ENCODE measurements around the gene SOWAHA.

The SOWAHA gene

DNA sequence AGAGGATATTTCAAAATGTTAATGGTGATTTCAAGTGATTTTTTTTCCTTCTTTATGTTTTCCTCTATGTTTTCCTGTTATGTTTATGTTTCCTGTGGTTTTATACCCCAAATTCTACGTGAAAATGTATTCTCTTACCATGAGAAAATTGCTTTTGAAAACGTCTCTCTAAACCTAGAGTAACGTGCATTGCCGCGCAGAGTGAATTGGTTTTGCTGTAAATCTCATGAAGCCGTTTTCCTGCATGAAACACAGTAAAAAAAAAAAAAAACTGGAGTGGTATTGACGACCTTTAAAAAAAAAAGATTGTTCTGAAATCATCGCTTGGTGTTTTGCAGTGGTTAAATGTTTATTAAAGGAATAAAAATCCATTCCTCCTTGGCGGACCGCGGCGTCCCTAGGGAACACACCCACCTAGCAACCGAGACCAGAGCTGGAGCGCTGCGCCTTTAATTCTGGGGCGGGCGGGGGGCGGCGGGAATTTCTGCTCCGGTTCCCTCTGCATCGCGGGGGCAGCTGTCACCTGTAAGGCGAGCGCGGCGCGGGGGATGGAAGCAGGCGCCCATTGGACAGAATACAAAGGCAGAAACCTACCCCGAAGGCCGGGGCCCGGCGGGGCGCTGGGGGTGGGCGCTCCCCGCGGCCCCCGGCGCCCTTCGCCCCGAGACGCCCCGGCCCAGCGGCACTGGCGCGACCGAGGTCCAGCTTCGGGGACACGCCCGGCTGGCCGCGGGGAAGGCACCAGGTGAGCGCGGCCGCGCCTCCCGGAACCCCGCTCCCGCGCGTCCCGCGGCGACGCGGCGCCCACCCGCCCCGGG, at the start of gene SOWAHA:
Gene SOWAHA, plus strand, starts transcription at position 522 of the 818 bp plus-strand sequence. CDS start 320 bp downstream, outside the sequence.
- DNase-seq (ENCODE audit: low read depth in 2 of 2), result no peak

DNA sequence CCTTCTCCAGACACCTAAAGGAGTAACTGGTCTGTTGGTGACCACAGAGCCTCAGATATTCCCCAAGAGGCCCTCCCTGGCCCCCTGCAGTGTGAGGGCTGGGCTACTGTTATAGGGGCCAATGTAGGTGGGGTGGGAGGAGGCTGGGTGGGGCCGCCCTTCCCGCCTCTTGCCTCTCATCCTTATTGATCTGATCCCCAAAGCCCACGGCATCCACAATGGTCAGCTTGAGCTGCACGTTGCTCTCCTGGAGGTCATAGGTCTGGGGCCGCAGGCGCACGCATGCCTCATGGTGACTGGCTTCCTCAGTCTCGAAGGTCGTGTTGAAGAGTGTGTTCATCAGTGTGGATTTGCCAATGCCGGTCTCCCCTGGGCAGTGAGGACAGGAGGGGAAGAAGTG, 49.1 kb upstream of the SOWAHA start:
- no peak for DNase-seq (ENCODE audit: low read depth in 2 of 2)

DNA sequence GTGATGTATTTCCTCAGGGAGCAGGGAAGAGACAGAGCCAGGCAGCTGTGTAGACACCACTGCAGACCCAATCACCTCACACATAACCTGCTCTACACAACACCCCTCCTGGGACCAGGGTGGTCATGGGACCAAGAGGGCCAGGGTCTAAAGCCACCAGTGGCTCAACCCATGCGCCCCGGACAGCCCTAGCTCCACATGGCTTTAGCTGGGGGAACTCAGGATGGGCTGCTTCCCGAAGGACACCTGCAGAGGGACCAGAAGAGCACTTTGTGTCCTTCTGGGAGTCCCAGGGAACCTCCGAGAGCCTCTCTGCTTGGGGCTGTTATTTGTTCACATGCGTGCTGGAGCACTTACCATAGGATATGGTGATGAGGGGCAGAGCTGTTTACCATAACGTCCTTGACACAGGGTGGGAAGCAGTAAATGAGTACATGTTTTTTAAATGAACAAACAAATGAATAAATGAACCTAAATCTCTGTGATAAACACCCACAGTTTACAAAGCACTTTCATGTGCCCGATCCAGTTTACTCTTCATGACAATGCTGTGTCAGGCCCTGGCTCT, 48.3 kb upstream of the SOWAHA start:
- no peak for DNase-seq (ENCODE audit: low read depth in 2 of 2)

DNA sequence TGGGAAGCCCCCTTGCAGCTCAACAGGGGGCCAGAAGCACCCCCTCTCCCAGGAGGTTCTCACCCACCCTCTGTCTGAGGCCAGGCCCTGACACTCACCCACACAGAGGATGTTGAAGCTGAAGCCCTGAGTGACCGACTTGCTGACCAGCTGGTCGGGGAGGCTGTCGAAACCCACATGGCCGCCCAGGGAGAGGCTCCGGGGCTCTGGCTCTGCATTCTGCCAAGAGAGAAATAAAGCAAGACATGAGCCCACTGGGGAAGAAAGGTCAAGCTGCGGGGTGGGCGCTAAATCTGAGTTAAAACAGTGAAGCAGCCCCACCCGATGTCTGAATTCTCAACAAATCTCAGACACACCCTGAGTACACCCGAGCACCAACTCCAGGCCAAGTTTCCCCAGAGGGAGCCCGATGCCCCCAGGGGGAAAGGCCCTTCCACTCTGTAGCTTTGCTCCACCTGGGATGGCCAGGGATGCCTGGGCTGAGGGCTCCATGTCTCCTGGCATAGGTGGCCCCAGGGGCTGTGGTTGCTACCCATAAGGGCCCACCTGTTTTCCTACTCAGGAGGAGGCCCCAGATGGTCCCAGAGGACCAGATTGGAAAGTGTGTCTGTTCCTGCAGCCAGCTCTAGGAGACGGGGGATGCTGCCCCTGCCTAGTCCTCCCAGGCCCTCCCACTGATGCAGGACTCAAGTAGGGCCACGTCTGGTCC, 47.6 kb upstream of the SOWAHA start:
- DNase-seq (ENCODE audit: low read depth in 2 of 2), result no peak

DNA sequence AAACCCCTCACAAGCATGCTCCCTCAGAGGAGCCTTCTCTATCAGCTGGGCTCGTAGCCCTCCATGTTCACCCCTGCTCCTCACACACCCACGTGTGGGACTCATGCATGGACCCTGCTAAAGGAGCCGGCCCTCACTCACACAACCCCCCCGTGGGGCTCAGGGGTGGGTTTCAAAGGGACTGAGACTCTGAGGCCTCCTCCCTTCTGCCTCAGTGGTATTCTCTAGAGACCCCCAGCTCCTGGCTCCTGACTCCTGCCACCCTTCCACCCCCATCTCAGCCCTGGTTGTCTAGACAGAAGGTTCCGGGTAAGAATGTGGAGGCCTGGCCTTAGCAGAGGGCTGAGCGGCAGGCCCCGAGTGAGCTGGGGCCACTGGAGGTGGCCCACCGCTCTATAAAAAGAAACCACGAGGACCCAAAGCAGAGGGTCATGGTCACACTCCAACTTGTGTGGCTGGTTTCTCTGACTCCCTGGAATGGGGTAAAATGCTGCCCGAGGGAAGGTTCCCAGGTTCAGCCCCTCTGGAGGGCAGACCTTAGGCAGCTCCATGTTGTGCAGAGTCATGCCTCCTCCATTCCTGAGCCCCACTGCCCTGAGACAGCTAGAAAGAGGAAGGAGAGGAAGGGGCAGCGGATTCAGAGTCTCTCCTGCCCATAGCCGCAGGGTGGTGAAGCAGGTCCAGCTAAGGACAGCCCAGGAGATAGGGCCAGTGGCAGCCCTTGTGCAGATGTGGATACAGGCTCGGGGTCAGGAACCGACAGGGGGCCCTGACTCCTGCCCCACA, 46.9 kb upstream of the SOWAHA start:
- DNase-seq (ENCODE audit: low read depth in 2 of 2), result no peak

DNA sequence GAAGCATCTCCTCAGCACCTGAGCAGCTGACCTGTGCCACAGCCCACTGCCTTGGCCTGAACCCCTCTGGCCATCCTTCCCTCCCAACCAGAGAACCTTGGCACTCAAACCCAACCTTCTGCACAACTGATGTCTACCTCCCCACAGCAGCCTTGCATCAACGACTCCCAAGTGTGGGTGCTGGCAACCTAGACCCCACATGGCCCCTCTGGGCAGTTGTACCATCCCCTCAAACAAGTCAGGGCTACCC, 46.4 kb upstream of the SOWAHA start:
- no peak for DNase-seq (ENCODE audit: low read depth in 2 of 2)

DNA sequence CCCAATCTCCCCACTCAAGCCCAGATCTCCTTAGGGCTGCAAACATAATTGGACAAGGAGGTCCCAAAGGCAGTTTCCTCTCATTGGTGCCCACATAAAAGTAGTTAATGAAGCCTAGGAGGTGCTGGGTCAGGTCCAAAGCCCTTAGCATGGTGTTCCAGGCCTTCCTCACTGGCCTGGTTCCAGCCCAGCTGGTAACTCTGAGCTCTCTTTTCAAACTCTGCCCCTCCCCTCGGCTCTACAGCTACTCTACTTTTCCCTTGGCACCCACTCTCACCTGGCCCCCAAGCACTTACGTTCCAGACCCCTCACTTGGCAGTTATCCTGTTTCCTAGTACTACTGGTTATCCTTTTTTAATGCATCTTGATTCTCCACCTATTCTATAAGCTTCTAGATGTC, 46.0 kb upstream of the SOWAHA start:
- no peak for DNase-seq (ENCODE audit: low read depth in 2 of 2)

DNA sequence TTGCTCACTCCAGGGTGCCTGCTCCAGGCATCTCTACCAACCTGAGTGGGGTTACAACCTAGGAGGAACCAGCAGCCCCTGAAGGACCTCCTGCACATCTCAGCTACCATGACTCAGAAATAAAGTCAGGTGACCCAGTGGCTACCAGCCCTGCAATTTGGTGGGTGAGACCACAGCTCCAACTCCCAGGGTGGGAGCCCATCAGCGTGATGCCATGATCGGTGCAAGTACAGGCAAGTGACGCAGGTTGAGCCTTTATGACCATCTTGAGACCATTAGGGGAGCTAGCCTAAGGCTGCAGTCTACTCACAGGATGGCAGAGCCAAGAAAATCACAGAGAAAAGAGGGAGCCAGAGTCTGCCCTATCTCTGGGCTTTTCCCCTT, 44.6 kb upstream of the SOWAHA start:
- DNase-seq (ENCODE audit: low read depth in 2 of 2), result no peak

DNA sequence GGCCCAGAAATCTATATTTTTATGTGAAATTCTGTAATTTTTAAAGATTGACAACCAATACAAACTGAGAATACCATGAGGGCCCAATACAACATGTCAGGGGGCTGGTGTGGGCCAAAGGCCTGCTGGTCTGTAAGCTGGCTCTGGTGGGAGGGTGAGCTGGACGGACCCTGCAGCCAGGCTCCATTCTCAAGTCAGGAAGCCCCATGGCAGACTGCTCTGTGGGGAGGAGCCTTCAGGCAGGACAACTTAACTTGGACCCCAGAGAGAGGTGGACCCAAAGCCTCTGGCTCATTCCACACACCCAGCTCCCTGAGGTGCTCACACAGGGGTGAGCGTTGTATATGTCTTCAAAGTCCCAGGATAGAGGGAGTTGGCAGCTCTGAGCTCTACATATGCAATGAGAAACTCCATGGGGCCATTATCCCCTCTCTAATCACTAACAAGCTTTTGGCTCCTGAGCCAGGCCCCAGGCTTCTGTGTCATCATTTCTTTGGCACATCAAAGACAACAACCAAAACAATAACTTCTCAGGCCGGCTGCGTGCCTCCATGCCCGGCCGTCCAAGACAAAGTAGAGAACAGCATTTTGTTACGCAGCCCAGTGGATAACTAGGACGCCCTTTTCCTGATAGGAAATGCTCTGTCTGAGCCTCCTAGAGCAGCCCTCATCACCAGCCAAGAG, 42.5 kb upstream of the SOWAHA start:
- DNase-seq (ENCODE audit: low read depth in 2 of 2), result no peak

DNA sequence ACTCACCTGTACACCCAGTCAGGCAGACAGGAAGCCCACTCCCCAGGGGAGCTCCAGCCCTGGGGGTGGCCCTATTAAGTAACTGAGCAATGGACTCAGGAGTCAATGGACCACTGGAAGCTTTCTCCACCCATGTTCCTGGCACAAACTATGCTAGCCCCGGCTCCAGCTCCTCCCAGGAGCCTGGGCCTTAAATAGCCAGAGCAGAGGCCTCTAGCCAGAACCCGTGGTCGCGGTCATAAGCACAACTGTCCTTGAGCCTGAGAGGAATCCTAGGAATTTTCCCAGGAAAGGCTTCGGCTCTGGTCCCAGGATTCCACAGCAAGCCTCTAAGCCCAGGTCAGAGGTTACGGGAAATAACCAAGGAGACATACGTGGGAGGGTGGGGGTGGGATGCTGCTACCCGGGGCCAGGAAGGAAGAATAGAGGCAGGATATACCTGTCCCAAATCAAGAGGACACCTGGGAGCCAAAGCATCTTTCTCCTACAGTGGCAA, 41.6 kb upstream of the SOWAHA start:
- DNase-seq (ENCODE audit: low read depth in 2 of 2), result no peak

DNA sequence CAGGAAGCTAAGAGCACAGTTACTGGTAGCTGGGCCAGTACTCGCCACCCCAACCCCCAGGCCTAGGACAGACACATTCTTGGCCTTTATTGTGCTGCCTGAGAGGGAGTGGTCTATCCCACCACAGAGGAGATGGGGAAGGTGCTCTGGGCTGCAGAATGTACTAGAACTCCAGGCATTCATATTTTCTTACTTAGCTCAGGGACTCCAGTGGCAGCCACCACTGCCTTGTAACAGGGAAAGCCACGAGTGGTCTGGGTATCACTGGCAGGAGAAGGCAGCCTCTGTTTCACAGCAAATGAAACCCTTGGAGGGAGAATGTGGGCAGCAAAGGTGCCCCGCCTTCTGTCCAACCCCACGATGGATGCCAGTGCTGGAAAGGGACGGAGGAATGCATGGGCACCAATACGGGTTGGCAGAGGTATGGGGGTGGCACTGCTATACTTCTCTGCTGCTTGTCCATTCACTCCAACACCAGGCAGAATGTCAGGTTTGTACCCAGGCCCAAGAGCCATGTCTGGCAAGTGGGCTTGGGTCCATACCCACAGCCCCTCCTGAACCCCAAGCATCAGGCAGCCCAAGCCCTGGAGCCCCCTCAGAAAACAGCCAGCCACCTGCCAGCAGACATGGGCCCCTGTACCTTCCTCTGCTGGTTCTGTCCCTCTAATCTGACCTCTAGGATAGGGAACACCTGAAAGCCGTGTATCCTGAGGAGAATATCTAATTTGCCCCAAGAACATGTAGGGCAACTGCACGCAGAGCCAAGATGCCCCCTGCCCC, 40.6 kb upstream of the SOWAHA start:
- no peak for DNase-seq (ENCODE audit: low read depth in 2 of 2)

DNA sequence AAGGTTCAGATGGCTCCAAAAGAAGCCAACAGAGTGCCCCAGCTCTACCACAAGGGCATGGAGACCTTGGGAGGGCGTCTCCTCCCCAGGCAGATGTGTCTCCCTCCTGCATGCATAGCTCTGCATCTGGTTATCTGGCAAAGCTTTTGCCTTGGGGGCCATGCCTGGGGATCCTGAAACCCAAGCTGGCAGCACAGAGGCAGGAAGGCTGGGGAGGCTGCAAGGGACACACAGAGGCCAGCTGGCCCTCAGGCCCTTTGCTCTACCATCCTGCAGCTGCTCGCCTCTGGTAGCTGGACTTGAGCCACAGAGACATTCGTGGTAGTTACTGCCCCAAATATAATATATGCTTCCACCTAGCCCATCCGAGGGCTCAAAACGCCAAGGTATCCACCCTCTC, 40.0 kb upstream of the SOWAHA start:
- DNase-seq (ENCODE audit: low read depth in 2 of 2), result no peak

DNA sequence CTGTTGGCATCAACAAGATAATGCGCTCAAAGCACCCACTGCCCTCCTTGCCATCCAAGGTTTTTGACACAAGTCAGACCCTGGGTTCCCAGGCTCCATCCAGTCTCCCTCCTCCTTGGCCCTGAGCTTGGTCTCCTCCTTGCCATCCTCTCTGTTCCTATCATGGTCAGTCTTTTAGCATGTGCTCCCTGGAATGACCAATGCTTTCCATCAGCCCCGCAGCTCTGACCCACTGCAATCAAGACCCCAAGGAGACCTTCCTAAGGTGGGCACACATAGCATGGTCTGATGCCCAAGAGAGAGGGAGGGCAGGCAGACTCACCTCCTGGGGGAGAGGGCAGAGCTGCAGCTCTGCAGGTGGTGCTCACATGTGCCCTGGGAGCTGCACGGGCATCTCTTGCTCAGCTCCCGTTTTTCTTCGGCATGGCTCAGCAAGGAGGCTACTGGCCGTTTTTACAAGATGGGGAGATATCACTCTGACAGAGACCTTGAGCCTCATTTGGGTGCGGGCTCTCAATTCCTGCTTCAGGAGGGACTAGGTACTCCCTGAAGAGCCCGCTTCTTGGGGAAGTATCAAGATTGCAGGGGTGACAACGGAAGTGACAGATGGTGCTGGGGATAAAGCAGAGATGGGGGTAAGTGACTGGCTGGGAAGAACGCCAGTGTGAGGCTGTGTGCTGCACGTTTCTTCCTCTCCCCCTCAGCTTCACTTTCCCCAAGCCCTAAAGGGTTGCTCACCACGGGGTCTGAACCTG, 39.3 kb upstream of the SOWAHA start:
- DNase-seq (ENCODE audit: low read depth in 2 of 2), result no peak

DNA sequence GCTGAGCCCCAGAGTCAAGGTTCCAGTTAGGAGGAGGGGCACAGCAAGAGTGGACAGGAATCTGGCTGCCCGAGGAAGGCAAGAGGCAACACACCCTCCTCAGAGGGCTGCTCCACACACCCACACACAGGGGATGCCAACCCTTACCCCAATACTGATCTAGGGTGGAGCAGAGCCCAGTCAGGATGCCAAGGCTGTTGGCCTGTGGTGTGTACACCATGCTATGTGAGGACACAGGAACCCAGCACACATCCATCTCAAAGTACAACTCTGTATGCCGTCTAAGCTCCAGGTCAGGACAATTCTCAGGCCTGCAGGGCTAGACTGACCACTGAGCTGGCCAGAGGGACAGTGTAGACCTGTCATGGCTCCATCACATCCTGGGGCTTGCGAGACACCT, 38.7 kb upstream of the SOWAHA start:
- no peak for DNase-seq (ENCODE audit: low read depth in 2 of 2)

DNA sequence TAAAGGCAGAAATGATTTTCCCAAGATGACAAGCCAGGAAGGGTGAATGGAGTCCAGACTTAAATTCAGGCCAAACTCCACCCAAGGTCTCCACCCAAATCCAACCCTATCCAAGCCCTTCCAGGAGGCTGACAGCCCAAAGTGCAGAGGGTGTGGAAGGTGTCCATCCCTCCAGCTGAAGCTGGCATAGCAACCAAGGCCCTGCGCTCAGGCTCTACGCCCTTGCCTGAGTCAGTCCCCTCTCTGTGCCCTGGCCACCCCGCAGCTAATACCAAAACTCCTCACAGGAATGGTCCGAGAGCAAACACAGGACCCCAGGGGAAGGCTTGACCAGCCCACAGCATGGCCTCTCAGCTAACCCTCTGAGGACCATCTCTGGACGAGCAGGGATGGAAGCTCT, 38.2 kb upstream of the SOWAHA start:
- no peak for DNase-seq (ENCODE audit: low read depth in 2 of 2)

DNA sequence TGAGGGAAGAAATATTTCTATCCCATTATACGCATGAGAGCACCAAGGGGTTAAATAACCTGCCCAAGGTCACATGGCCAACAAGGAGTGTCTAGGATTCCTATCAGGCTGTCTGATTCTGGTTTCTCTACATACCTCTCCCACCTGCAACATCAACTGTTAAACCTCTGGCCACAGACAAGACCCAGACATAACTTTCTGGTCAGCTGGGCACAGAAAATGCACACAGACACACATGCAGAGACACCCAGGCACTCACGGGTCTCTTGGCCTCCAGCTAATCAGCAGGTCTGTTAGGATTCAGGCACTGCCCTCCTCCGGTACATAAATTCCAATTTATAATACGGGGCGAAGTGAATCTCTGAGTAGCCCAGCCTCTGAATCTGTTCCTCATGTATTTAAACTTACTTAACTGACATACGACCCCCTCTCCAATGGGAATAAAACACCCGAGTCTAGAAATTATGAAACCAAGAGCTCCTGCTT, 37.6 kb upstream of the SOWAHA start:
- no peak for DNase-seq (ENCODE audit: low read depth in 2 of 2)

DNA sequence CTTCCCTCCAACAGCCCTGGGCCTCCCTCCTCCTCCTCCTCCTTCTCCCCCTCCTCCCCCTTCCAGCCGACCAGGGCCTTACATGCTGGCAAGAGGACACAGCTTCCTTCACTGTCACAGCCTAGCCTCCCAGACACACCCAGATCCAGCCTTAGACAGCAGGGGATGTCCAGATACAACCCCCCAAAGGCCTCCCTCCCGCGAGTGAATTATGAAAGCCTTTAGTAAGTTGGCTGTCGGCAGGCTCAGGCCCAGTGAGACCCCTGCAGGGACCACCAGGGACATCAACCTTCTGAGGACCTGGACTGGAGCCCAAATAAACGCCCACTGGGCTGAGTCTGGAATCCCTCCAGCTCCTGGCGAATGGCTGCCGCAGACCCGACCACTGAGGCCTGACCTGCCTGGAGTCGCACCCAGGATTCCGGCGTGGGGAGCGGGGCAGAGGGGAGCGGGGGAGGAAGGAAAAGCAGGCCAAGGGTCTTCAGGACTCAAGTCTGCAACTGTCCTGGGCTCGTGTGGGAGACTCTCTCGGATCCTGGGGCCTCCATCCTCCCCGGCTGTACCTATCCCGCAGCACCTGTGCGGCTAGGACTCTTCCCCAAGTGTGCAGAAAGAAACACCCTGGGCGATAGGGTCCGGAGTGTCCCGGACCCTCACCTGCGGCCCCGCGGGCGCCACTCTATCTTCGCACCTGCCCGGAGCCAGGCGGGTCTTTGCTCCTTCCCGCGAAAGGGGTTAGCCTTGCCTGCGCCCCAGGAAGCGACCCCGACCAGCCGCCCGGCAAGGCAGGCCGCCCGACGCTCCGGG, 36.8 kb upstream of the SOWAHA start:
- no peak for DNase-seq (ENCODE audit: low read depth in 2 of 2)

DNA sequence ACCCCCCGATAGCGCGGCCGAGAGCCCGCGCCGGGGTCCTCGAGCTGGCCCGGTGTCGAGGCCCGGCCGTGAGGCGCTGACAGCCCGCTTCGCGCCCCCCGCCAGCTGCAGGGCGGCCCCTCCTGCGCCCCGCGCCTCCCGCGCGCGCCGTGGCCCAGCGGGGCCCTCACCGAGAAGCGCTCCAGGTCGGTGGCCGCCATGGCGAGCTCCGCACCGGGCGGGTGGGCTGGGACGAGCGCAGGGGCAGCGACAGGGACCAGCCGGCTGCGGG, 36.2 kb upstream of the SOWAHA start:
- no peak for DNase-seq (ENCODE audit: low read depth in 2 of 2)

All from stimulated activated CD8-positive, alpha-beta memory T cell treated with anti-CD3 and anti-CD28 coated beads, Interleukin-7, amount 100 ng/mL, for 4 hours (primary cell).